Keratinocyte (primary cell): ENCODE data around the gene CABP4. TPM values are rescaled to one million over a fixed set of nuclear protein-coding genes. Genes with fewer than 3 reads are reported as not detected.

Experiments used
- DNase-seq: peaks from one replicate; pipeline ENCODE4 v3.0.0-alpha.2; 2011; ENCODE audit warnings: low read depth, missing footprints, low spot score
- FAIRE-seq: peaks from 2 replicates; lab custom pipeline; 2011; peaks lifted over from hg19 to GRCh38; lab: Jason Lieb, UNC
- H2AFZ ChIP-seq: 2 replicates; pipeline ENCODE4 v1.6.0; 2012; ENCODE audit warnings: low read length, control low read depth, inconsistent platforms; ENCODE audit not compliant: control insufficient read depth
- H3K27ac ChIP-seq: 2 replicates; pipeline ENCODE4 v1.5.1; 2011; ENCODE audit warnings: low read length; ENCODE audit not compliant: control insufficient read depth, insufficient read depth
- H3K27me3 ChIP-seq: 3 replicates; pipeline ENCODE4 v1.6.0; 2011; ENCODE audit warnings: low read length; ENCODE audit not compliant: control insufficient read depth, insufficient read depth; ENCODE audit errors: extremely low read depth
- H3K36me3 ChIP-seq, 2 experiments: 2 replicates in 1 of 2; 3 replicates in 1 of 2; pipeline ENCODE4 v1.5.1; 2011; ENCODE audit warnings: low read length in 2 of 2, mild to moderate bottlenecking in 1 of 2; ENCODE audit not compliant: control insufficient read depth in 2 of 2, insufficient read depth in 2 of 2; ENCODE audit errors: extremely low read depth in 1 of 2
- H3K4me1 ChIP-seq: 3 replicates; pipeline ENCODE4 v1.5.1; 2011; ENCODE audit warnings: low read length; ENCODE audit not compliant: control insufficient read depth, insufficient read depth; ENCODE audit errors: extremely low read depth
- H3K4me2 ChIP-seq: 3 replicates; pipeline ENCODE4 v1.6.0; 2011; ENCODE audit warnings: low read depth, low read length; ENCODE audit not compliant: control insufficient read depth, insufficient read depth; ENCODE audit errors: extremely low read depth
- H3K4me3 ChIP-seq, 3 experiments: fragments of 200-600 bp in 1 of 3; sonication (generic) in 1 of 3; 2 replicates in 2 of 3; 3 replicates in 1 of 3; pipeline ENCODE4 v1.5.1; 2011 to 2016; ENCODE audit warnings: low read length in 3 of 3, mild to moderate bottlenecking in 3 of 3, control low read depth in 2 of 3, inconsistent platforms in 1 of 3, low read depth in 1 of 3, mixed read lengths in 1 of 3, mixed run types in 1 of 3, moderate library complexity in 1 of 3; ENCODE audit not compliant: control insufficient read depth in 2 of 3, insufficient read depth in 2 of 3; ENCODE audit errors: extremely low read depth in 1 of 3
- H3K79me2 ChIP-seq: 2 replicates; pipeline ENCODE4 v1.6.0; 2012; ENCODE audit warnings: low read length; ENCODE audit not compliant: control insufficient read depth, insufficient read depth
- H3K9ac ChIP-seq: 3 replicates; pipeline ENCODE4 v1.6.0; 2011; ENCODE audit warnings: low read length; ENCODE audit not compliant: control insufficient read depth, insufficient read depth; ENCODE audit errors: extremely low read depth
- H3K9me1 ChIP-seq: 3 replicates; pipeline ENCODE4 v1.6.0; 2011; ENCODE audit warnings: low read length; ENCODE audit not compliant: control insufficient read depth, insufficient read depth; ENCODE audit errors: extremely low read depth
- H3K9me3 ChIP-seq: 2 replicates; pipeline ENCODE4 v1.5.1; 2012; ENCODE audit warnings: low read depth, low read length; ENCODE audit not compliant: control insufficient read depth
- H4K20me1 ChIP-seq: 3 replicates; pipeline ENCODE4 v1.6.0; 2011; ENCODE audit warnings: low read length; ENCODE audit not compliant: control insufficient read depth, insufficient read depth; ENCODE audit errors: extremely low read depth
- CTCF ChIP-seq, 3 experiments: IDR thresholded peaks in 1 of 3; conservative IDR thresholded peaks in 1 of 3; optimal IDR thresholded peaks in 1 of 3; 2 replicates in 2 of 3; 3 replicates in 1 of 3; pipeline versions ENCODE3 to v1.5.1; 2011; ENCODE audit warnings: low read length in 3 of 3, mild to moderate bottlenecking in 3 of 3, moderate library complexity in 2 of 3, control low read depth in 1 of 3, inconsistent platforms in 1 of 3; ENCODE audit not compliant: insufficient read depth in 2 of 3; ENCODE audit errors: extremely low read depth in 1 of 3
- EZH2 ChIP-seq: IDR thresholded peaks from one replicate; pipeline ENCODE4 v1.6.1; 2012; ENCODE audit warnings: inconsistent platforms, mild to moderate bottlenecking, low read length, moderate library complexity
- dilution Hi-C: fragments of 300-500 bp; cut with MboI; formaldehyde crosslinking; loops from one replicate; pipeline ENCODE4 v1.7.0; 2020; ENCODE audit warnings: low sequenced_read_pairs; ENCODE audit not compliant: extremely low pct_ligation_motif_present
- polyA plus RNA-seq, 5 experiments: library from polyadenylated mRNA; depleted of rRNA in 3 of 5; stranded (reverse) in 3 of 5; stranded (forward) in 1 of 5; unstranded in 1 of 5; fragments of >200 nt; gene quantifications; 1 replicate in 1 of 5; 2 replicates in 3 of 5; 3 replicates in 1 of 5; pipeline versions ENCODE4 v1.2.1 to v1.2.3, GENCODE V29; 2011 to 2012; ENCODE audit warnings: missing spikeins in 2 of 5, low read depth in 1 of 5, low replicate concordance in 1 of 5

CABP4 gene
- polyA plus RNA-seq, 1 donor (not counting 4 experiments of a cell fraction or from before 2014, with no cell fraction given) = not detected

DNA sequence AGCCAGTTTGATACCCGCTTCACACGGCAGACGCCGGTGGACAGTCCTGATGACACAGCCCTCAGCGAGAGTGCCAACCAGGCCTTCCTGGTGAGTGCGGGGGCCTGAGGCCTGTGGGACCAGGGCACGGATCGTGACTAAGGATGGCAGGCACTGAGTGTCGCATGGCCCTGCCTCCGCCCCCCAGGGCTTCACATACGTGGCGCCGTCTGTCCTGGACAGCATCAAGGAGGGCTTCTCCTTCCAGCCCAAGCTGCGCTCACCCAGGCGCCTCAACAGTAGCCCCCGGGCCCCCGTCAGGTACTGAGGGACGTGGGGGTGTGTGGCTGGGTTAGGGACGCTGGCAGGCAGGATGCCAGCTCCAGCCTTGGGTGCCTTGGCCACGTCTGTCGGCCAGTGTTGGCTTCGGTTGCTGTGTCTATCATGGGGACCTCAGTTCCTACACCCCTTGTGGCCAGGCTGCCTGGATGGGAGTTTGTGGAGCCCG lies 20.7 kb upstream of the CABP4 start:
- peaks cover 33 to 40% of the 10 kb centered on the region in 2 experiments for H3K36me3 ChIP-seq
- FAIRE-seq = no peak

GRCh38 chr11:67435031-67435726 lies 20.0 kb upstream of the CABP4 start:
- no peak for FAIRE-seq
- no peak overlapping the region for H3K4me2 ChIP-seq
- no peak overlapping the region for H3K4me3 ChIP-seq
- H3K27ac ChIP-seq = no peak overlapping the region
- TF ChIP-seq CTCF (optimal IDR thresholded peaks at IDR 0.05 in 1 of 3, IDR thresholded peaks at IDR 0.05 in 1 of 3, conservative IDR thresholded peaks at IDR 0.05 in 1 of 3; ENCODE audit: extremely low read depth in 1 of 3, insufficient read depth in 2 of 3, low read length in 3 of 3) (no peak), EZH2 (no peak)
- peaks cover under 1% of the 10 kb centered on the region for H3K4me1 ChIP-seq
- H3K36me3 ChIP-seq = peaks cover 37 to 40% of the 10 kb centered on the region in 2 experiments
- peaks cover 14% of the 10 kb centered on the region for H3K79me2 ChIP-seq
- no peak for DNase-seq
- no peaks in the 10 kb centered on the region for H3K9me1 ChIP-seq
- H3K9ac ChIP-seq = no peak overlapping the region
- dilution Hi-C loops = no loop called here
- no peaks in the 10 kb centered on the region for H3K9me3 ChIP-seq
- no peak overlapping the region for H2AFZ ChIP-seq
- H3K27me3 ChIP-seq = no peaks in the 10 kb centered on the region
- peaks cover 5% of the 10 kb centered on the region for H4K20me1 ChIP-seq

More for the DNA sequence above, 20.7 kb upstream of the CABP4 start:
- peaks cover 18% of the 10 kb centered on the region for H3K79me2 ChIP-seq
- H3K4me2 ChIP-seq = no peak overlapping the region
- H3K27me3 ChIP-seq = no peaks in the 10 kb centered on the region
- no peak overlapping the region for H3K9ac ChIP-seq
- no peak overlapping the region for H2AFZ ChIP-seq
- H3K4me3 ChIP-seq = no peak overlapping the region
- H3K9me1 ChIP-seq = no peaks in the 10 kb centered on the region
- no peak for TF ChIP-seq EZH2
- H3K9me3 ChIP-seq = no peaks in the 10 kb centered on the region
- DNase-seq = no peak
- H3K27ac ChIP-seq = no peak overlapping the region
- H4K20me1 ChIP-seq = peaks cover 5% of the 10 kb centered on the region
- dilution Hi-C loops = no loop called here
- peaks cover 8% of the 10 kb centered on the region for H3K4me1 ChIP-seq
